Duodenal mucosa (tissue), 2 donors: ENCODE data around the gene TTC9.

Source experiments
- H3K27ac ChIP-seq: one replicate; pipeline ENCODE4 v1.7.0; 2013; ENCODE audit warnings: low read depth, low read length
- H3K27me3 ChIP-seq, 2 donors: one replicate each; pipeline ENCODE4 v1.7.0; 2013; ENCODE audit warnings: low read length in 2 of 2, control low read depth in 1 of 2; ENCODE audit not compliant: insufficient read depth in 2 of 2, control insufficient read depth in 1 of 2
- H3K36me3 ChIP-seq, 2 donors: one replicate each; pipeline ENCODE4 v1.7.0; 2013; ENCODE audit warnings: low read length in 2 of 2, control low read depth in 1 of 2; ENCODE audit not compliant: insufficient read depth in 2 of 2, control insufficient read depth in 1 of 2
- H3K4me1 ChIP-seq, 2 donors: one replicate each; pipeline ENCODE4 v1.7.0; 2013; ENCODE audit warnings: low read length in 2 of 2, control low read depth in 1 of 2; ENCODE audit not compliant: insufficient read depth in 2 of 2, control insufficient read depth in 1 of 2
- H3K4me3 ChIP-seq, 2 donors: one replicate each; pipeline ENCODE4 v1.7.0; 2013; ENCODE audit warnings: low read length in 2 of 2, low read depth in 1 of 2
- H3K9ac ChIP-seq, 2 donors: one replicate each; pipeline ENCODE4 v1.7.0; 2013; ENCODE audit warnings: low read length in 2 of 2, low read depth in 1 of 2
- H3K9me3 ChIP-seq, 2 donors: one replicate each; pipeline ENCODE4 v1.7.0; 2013; ENCODE audit warnings: low read length in 2 of 2, control low read depth in 1 of 2; ENCODE audit not compliant: control insufficient read depth in 1 of 2

The TTC9 gene

GRCh38 chr14:70723276-70723675 lies 81.6 kb downstream of the TTC9 start:
- no peak overlapping the region for H3K4me3 ChIP-seq
- H3K9me3 ChIP-seq = no peaks in the 10 kb centered on the region
- H3K4me1 ChIP-seq = peaks cover 7 to 8% of the 10 kb centered on the region in 2 donors
- no peak overlapping the region for H3K27ac ChIP-seq
- no peak overlapping the region for H3K9ac ChIP-seq
- H3K36me3 ChIP-seq = no peaks in the 10 kb centered on the region
- H3K27me3 ChIP-seq = no peaks in the 10 kb centered on the region

GRCh38 chr14:70724110-70724509 lies 82.4 kb downstream of the TTC9 start:
- no peak overlapping the region for H3K9ac ChIP-seq
- H3K4me3 ChIP-seq = no peak overlapping the region
- H3K4me1 ChIP-seq = no peaks in the 10 kb centered on the region
- H3K36me3 ChIP-seq = no peaks in the 10 kb centered on the region
- H3K27me3 ChIP-seq = no peaks in the 10 kb centered on the region
- H3K9me3 ChIP-seq = no peaks in the 10 kb centered on the region
- no peak overlapping the region for H3K27ac ChIP-seq

- H3K4me1 ChIP-seq = no peaks in the 10 kb centered on the region
- no peak overlapping the region for H3K4me3 ChIP-seq
- H3K9ac ChIP-seq = no peak overlapping the region
- no peaks in the 10 kb centered on the region for H3K27me3 ChIP-seq
- H3K27ac ChIP-seq = no peak overlapping the region
- peaks cover 0 to 2% of the 10 kb centered on the region in 2 donors for H3K36me3 ChIP-seq
- H3K9me3 ChIP-seq = no peaks in the 10 kb centered on the region
These were observed 83.2 kb downstream of the TTC9 start for GRCh38 chr14:70724944-70725343.
